ENCODE measurements around the gene GXYLT2.
A peak's percentile ranks its signal among the peaks of the same experiment; 100 is the strongest.

GXYLT2 gene

DNA sequence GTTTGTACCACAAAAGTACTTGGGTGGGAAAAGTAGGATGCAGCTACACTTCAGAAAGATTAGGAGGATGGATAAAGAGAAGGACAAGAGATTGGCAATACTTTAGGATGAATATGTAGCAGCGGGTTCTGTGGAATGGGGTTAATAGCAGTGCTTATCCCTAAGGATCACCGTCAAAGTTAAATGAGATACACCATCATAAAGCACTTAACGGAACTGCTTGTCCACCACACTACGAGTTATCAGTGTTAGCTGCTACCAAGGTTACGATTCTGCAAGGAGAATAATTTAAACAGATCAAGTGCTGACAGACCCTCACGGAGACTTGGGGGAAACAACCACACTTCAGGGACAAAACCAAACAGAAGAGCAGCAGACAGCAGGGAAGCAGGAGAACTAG, 40.6 kb upstream of the GXYLT2 start:
- H3K9me3 ChIP-seq (ENCODE audit: control insufficient read depth, insufficient read depth, low read depth, low read length), result no peaks in the 10 kb centered on the region
- POLR2A ChIA-PET, result no interaction called here
- CTCF ChIA-PET, result no interaction called here
- peak overlapping the region; percentile 95 for H3K4me3 ChIP-seq (ENCODE audit: low read depth, low read length)
- no peak for TF ChIP-seq ZBTB1 (tag by site-specific recombination; IDR thresholded peaks at IDR 0.05)
- TF ChIP-seq ZNF664 (tag by site-specific recombination; IDR thresholded peaks at IDR 0.05), result peak; percentile 100
- TF ChIP-seq OSR2 (tag by site-specific recombination; IDR thresholded peaks at IDR 0.05), result no peak
- TF ChIP-seq ZNF600 (tag by site-specific recombination; IDR thresholded peaks at IDR 0.05), result 0 out of 2 replicates have a peak, but pooled peaks have one; percentile 8
- TF ChIP-seq, protein P1, sequence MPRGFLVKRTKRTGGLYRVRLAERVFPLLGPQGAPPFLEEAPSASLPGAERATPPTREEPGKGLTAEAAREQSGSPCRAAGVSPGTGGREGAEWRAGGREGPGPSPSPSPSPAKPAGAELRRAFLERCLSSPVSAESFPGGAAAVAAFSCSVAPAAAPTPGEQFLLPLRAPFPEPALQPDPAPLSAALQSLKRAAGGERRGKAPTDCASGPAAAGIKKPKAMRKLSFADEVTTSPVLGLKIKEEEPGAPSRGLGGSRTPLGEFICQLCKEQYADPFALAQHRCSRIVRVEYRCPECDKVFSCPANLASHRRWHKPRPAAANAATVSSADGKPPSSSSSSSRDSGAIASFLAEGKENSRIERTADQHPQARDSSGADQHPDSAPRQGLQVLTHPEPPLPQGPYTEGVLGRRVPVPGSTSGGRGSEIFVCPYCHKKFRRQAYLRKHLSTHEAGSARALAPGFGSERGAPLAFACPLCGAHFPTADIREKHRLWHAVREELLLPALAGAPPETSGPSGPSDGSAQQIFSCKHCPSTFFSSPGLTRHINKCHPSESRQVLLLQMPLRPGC (tag by site-specific recombination; IDR thresholded peaks at IDR 0.05), result no peak
- no peak for TF ChIP-seq ZNF248 (tag by site-specific recombination; IDR thresholded peaks at IDR 0.05)
- no peak for TF ChIP-seq OVOL3 (tag by site-specific recombination; IDR thresholded peaks at IDR 0.05)
- no peak overlapping the region for H3K27ac ChIP-seq (ENCODE audit: extremely low read depth, low read depth, low read length)
- H3K36me3 ChIP-seq (ENCODE audit: control insufficient read depth in 2 of 2, insufficient read depth in 1 of 2, low read length in 2 of 2), result peaks cover 0 to under 1% of the 10 kb centered on the region in 2 experiments; a peak in 1 of 3 replicates
- H3K4me1 ChIP-seq (ENCODE audit: control insufficient read depth, insufficient read depth, low read length), result no peaks in the 10 kb centered on the region

DNA sequence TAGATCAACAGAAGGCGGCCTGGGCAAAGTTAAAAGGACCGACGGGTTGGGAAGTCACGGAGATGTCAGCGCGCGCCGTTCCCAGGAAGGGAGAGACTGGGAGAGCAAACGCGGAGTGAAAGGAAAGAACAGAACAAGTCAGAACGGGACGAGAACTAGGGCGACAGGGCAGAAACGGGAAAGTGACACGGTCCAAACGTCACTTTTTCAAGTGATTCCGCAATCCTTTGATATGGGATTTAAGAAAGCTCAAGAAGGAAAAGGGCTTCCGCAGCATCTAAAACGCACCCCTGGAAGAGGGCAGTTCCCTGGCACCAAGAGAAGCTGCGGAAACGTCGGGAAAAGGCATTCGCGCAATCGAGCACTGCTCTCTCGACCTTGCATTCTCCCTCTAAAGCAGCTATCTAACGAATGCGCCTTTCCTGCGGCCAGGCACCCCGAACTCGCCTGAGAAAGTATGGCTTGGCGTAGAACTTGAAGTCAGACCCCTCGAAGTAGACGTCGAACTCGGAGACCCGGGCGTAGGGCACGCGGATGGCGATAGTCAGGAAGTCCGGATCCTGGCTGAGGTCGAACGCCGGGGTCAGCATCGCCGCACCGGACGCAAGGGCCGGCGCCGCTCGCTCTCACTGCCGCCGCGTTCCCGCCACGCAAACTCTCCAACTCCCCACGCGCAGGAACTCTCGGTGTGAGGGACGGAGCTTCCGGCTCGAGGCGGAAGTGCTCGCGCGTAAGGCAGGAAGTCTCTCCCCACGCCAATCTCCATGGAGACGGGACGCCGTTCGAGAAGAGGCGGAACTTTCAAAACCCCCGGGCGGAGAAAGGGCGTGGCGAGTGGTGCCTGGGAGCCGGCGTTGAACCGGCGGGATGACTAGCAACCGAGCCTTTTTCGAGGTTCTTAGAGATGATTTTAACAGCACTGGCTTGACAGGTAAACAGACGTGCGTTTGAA, 39.8 kb upstream of the GXYLT2 start, which contains the start of gene SHQ1:
Gene SHQ1 (minus strand): TSS at position 695 of the 952 bp plus-strand sequence. CDS start 105 bp downstream, at position 590.
- H3K4me3 ChIP-seq (ENCODE audit: low read depth, low read length), result peak within 1 kb of the TSS; percentile 95
- ChIA-PET CTCF (interaction anchor here (0.7 to 0.9 kb wide), 3 partner anchors 237 to 893 kb away, joined by 3 to 9 read pairs (median 3); no protein-coding TSS in a partner anchor), POLR2A (no interaction called here)
- H3K36me3 ChIP-seq (ENCODE audit: control insufficient read depth in 2 of 2, insufficient read depth in 1 of 2, low read length in 2 of 2), result no peaks in the 10 kb centered on the region
- no peak within 1 kb of the TSS; the same call in 1 of the 2 replicates for H3K27ac ChIP-seq (ENCODE audit: extremely low read depth, low read depth, low read length)
- no peaks in the 10 kb centered on the region for H3K9me3 ChIP-seq (ENCODE audit: control insufficient read depth, insufficient read depth, low read depth, low read length)
- no peaks in the 10 kb centered on the region for H3K4me1 ChIP-seq (ENCODE audit: control insufficient read depth, insufficient read depth, low read length)
- TF ChIP-seq ZNF202 (tag by site-specific recombination; IDR thresholded peaks at IDR 0.05; ENCODE audit: borderline replicate concordance) (no peak), GLIS1 (tag by site-specific recombination; IDR thresholded peaks at IDR 0.05) (peak; percentile 22; the same call in 1 of the 2 replicates), ZNF555 (tag by site-specific recombination; conservative IDR thresholded peaks at IDR 0.05) (no peak), BCL11A (tag by site-specific recombination; IDR thresholded peaks at IDR 0.05; ENCODE audit: low read depth) (no peak), ZNF629 (tag by site-specific recombination; IDR thresholded peaks at IDR 0.05) (peak; percentile 41; the same call in 1 of the 2 replicates), ZNF626 (tag by site-specific recombination; IDR thresholded peaks at IDR 0.05) (no peak), SP2 (tag by site-specific recombination; IDR thresholded peaks at IDR 0.05) (peak; percentile 80), ZNF2 (tag by site-specific recombination; IDR thresholded peaks at IDR 0.05) (0 out of 2 replicates have a peak, but pooled peaks have one; percentile 54), ZFHX2 (tag by site-specific recombination; conservative IDR thresholded peaks at IDR 0.05) (peak; percentile 67), ZNF791 (tag by site-specific recombination; IDR thresholded peaks at IDR 0.05) (no peak), ZNF707 (tag by site-specific recombination; IDR thresholded peaks at IDR 0.05) (no peak), SALL2 (tag by site-specific recombination; IDR thresholded peaks at IDR 0.05; ENCODE audit: borderline replicate concordance) (no peak), ZNF48 (tag by site-specific recombination; IDR thresholded peaks at IDR 0.05) (no peak), ZNF10 (tag by site-specific recombination; IDR thresholded peaks at IDR 0.05) (no peak)
- TF ChIP-seq, protein P2, sequence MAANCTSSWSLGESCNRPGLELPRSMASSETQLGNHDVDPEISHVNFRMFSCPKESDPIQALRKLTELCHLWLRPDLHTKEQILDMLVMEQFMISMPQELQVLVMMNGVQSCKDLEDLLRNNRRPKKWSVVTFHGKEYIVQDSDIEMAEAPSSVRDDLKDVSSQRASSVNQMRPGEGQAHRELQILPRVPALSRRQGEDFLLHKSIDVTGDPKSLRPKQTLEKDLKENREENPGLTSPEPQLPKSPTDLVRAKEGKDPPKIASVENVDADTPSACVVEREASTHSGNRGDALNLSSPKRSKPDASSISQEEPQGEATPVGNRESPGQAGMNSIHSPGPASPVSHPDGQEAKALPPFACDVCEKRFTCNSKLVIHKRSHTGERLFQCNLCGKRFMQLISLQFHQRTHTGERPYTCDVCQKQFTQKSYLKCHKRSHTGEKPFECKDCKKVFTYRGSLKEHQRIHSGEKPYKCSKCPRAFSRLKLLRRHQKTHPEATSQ (tag by site-specific recombination; IDR thresholded peaks at IDR 0.05), result 0 out of 2 replicates have a peak, but pooled peaks have one; percentile 9
- TF ChIP-seq, protein P3, sequence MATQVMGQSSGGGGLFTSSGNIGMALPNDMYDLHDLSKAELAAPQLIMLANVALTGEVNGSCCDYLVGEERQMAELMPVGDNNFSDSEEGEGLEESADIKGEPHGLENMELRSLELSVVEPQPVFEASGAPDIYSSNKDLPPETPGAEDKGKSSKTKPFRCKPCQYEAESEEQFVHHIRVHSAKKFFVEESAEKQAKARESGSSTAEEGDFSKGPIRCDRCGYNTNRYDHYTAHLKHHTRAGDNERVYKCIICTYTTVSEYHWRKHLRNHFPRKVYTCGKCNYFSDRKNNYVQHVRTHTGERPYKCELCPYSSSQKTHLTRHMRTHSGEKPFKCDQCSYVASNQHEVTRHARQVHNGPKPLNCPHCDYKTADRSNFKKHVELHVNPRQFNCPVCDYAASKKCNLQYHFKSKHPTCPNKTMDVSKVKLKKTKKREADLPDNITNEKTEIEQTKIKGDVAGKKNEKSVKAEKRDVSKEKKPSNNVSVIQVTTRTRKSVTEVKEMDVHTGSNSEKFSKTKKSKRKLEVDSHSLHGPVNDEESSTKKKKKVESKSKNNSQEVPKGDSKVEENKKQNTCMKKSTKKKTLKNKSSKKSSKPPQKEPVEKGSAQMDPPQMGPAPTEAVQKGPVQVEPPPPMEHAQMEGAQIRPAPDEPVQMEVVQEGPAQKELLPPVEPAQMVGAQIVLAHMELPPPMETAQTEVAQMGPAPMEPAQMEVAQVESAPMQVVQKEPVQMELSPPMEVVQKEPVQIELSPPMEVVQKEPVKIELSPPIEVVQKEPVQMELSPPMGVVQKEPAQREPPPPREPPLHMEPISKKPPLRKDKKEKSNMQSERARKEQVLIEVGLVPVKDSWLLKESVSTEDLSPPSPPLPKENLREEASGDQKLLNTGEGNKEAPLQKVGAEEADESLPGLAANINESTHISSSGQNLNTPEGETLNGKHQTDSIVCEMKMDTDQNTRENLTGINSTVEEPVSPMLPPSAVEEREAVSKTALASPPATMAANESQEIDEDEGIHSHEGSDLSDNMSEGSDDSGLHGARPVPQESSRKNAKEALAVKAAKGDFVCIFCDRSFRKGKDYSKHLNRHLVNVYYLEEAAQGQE (tag by site-specific recombination; IDR thresholded peaks at IDR 0.05), result no peak
- TF ChIP-seq, protein P4, sequence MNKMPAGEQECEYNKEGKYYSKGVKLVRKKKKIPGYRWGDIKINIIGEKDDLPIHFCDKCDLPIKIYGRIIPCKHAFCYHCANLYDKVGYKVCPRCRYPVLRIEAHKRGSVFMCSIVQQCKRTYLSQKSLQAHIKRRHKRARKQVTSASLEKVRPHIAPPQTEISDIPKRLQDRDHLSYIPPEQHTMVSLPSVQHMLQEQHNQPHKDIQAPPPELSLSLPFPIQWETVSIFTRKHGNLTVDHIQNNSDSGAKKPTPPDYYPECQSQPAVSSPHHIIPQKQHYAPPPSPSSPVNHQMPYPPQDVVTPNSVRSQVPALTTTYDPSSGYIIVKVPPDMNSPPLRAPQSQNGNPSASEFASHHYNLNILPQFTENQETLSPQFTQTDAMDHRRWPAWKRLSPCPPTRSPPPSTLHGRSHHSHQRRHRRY (tag by site-specific recombination; IDR thresholded peaks at IDR 0.05), result no peak
- TF ChIP-seq, protein P5, sequence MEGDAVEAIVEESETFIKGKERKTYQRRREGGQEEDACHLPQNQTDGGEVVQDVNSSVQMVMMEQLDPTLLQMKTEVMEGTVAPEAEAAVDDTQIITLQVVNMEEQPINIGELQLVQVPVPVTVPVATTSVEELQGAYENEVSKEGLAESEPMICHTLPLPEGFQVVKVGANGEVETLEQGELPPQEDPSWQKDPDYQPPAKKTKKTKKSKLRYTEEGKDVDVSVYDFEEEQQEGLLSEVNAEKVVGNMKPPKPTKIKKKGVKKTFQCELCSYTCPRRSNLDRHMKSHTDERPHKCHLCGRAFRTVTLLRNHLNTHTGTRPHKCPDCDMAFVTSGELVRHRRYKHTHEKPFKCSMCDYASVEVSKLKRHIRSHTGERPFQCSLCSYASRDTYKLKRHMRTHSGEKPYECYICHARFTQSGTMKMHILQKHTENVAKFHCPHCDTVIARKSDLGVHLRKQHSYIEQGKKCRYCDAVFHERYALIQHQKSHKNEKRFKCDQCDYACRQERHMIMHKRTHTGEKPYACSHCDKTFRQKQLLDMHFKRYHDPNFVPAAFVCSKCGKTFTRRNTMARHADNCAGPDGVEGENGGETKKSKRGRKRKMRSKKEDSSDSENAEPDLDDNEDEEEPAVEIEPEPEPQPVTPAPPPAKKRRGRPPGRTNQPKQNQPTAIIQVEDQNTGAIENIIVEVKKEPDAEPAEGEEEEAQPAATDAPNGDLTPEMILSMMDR (tag by site-specific recombination; IDR thresholded peaks at IDR 0.05), result no peak

Measured in HEK293 (cell line).